ENCODE results near the gene HHATL.

DNA sequence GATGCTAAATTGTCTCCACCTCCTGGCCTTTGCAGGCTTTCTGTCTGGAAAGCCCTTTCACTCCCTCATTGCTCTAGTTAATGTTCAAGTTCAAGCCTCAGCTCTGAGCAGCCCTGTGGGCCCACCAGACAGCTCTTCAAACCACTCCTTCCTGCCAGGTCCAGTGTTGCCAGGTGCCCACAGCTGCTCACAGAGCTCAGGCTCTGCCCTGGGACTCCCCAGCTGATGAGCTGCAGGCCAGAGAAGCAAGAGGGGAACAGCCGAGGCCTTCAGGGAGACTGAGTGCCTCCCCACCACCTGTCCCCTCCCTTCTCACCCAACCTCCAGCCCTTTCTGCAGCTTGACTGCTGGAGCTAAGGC, 50.4 kb downstream of the HHATL start:
- TF ChIP-seq, protein P1, sequence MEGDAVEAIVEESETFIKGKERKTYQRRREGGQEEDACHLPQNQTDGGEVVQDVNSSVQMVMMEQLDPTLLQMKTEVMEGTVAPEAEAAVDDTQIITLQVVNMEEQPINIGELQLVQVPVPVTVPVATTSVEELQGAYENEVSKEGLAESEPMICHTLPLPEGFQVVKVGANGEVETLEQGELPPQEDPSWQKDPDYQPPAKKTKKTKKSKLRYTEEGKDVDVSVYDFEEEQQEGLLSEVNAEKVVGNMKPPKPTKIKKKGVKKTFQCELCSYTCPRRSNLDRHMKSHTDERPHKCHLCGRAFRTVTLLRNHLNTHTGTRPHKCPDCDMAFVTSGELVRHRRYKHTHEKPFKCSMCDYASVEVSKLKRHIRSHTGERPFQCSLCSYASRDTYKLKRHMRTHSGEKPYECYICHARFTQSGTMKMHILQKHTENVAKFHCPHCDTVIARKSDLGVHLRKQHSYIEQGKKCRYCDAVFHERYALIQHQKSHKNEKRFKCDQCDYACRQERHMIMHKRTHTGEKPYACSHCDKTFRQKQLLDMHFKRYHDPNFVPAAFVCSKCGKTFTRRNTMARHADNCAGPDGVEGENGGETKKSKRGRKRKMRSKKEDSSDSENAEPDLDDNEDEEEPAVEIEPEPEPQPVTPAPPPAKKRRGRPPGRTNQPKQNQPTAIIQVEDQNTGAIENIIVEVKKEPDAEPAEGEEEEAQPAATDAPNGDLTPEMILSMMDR (IDR thresholded peaks at IDR 0.05; ENCODE audit: low read depth, low read length, missing input control), result no peak
- TF ChIP-seq, protein P2, sequence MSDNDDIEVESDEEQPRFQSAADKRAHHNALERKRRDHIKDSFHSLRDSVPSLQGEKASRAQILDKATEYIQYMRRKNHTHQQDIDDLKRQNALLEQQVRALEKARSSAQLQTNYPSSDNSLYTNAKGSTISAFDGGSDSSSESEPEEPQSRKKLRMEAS (IDR thresholded peaks at IDR 0.05), result no peak
- TF ChIP-seq GABPA (IDR thresholded peaks at IDR 0.05 in 1 of 2, conservative IDR thresholded peaks at IDR 0.05 in 1 of 2) (no peak), NR2F2 (IDR thresholded peaks at IDR 0.05) (no peak), YY1 (IDR thresholded peaks at IDR 0.05) (no peak), RAD21 (IDR thresholded peaks at IDR 0.05) (no peak)
- TF ChIP-seq, protein P3, sequence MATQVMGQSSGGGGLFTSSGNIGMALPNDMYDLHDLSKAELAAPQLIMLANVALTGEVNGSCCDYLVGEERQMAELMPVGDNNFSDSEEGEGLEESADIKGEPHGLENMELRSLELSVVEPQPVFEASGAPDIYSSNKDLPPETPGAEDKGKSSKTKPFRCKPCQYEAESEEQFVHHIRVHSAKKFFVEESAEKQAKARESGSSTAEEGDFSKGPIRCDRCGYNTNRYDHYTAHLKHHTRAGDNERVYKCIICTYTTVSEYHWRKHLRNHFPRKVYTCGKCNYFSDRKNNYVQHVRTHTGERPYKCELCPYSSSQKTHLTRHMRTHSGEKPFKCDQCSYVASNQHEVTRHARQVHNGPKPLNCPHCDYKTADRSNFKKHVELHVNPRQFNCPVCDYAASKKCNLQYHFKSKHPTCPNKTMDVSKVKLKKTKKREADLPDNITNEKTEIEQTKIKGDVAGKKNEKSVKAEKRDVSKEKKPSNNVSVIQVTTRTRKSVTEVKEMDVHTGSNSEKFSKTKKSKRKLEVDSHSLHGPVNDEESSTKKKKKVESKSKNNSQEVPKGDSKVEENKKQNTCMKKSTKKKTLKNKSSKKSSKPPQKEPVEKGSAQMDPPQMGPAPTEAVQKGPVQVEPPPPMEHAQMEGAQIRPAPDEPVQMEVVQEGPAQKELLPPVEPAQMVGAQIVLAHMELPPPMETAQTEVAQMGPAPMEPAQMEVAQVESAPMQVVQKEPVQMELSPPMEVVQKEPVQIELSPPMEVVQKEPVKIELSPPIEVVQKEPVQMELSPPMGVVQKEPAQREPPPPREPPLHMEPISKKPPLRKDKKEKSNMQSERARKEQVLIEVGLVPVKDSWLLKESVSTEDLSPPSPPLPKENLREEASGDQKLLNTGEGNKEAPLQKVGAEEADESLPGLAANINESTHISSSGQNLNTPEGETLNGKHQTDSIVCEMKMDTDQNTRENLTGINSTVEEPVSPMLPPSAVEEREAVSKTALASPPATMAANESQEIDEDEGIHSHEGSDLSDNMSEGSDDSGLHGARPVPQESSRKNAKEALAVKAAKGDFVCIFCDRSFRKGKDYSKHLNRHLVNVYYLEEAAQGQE (IDR thresholded peaks at IDR 0.05), result no peak
- TF ChIP-seq, protein P4, sequence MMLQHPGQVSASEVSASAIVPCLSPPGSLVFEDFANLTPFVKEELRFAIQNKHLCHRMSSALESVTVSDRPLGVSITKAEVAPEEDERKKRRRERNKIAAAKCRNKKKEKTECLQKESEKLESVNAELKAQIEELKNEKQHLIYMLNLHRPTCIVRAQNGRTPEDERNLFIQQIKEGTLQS (IDR thresholded peaks at IDR 0.05), result no peak

Measured in liver (tissue), 3 donors.